Ovary (tissue), 3 donors: ENCODE data around the gene CEP350.

ENCODE experiments used
- EP300 ChIP-seq: sonication (generic); formaldehyde crosslinking; IDR thresholded peaks from one replicate; pipeline ENCODE4 v1.6.1; 2017; ENCODE audit warnings: antibody characterized with exemption
- TF ChIP-seq, protein P1 (sequence below), 3 donors: fragments of 450-650 bp in 2 of 3; fragments of 200-600 bp in 1 of 3; IDR thresholded peaks; one replicate each; pipeline versions ENCODE4 v1.5.1 to v1.8.0; 2016 to 2022; ENCODE audit warnings: antibody characterized with exemption in 3 of 3, mild to moderate bottlenecking in 1 of 3
- donor health status: DM: no; HTN: no; CAD: no.

DNA sequence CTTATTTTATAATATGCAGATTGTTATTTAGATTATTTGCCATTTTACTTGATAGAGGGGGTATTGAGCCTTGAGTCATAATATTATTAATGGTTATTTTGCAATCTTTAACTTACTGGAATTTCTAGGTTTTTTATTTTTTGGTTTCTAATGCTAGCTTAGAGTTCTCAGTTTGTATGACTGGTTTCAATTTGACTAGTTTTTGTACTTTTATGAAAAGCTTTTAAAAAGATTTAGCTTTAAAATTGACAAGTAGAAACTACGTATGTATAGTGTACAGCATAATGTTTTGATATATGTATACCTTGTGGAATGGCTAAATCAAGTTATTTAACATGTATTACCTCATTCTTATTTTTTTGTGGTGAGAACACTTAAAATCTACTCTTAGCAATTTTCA, 41.5 kb downstream of the CEP350 start:
- TF ChIP-seq, protein P1, sequence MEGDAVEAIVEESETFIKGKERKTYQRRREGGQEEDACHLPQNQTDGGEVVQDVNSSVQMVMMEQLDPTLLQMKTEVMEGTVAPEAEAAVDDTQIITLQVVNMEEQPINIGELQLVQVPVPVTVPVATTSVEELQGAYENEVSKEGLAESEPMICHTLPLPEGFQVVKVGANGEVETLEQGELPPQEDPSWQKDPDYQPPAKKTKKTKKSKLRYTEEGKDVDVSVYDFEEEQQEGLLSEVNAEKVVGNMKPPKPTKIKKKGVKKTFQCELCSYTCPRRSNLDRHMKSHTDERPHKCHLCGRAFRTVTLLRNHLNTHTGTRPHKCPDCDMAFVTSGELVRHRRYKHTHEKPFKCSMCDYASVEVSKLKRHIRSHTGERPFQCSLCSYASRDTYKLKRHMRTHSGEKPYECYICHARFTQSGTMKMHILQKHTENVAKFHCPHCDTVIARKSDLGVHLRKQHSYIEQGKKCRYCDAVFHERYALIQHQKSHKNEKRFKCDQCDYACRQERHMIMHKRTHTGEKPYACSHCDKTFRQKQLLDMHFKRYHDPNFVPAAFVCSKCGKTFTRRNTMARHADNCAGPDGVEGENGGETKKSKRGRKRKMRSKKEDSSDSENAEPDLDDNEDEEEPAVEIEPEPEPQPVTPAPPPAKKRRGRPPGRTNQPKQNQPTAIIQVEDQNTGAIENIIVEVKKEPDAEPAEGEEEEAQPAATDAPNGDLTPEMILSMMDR (IDR thresholded peaks at IDR 0.05): no peak
- TF ChIP-seq EP300: no peak
